Karpas-422 (cell line): ENCODE measurements around the gene UVSSA. TPM values are rescaled to one million over a fixed set of nuclear protein-coding genes. Genes with fewer than 3 reads are reported as not detected.
A peak's percentile ranks its signal among the peaks of the same experiment; 100 is the strongest.

Experiments
- DNase-seq: peaks from one replicate; pipeline ENCODE4 v3.0.0-alpha.2; 2015
- H2AFZ ChIP-seq: fragments of 200-600 bp; sonication (generic); 2 replicates; pipeline ENCODE4 v1.6.1; 2014; ENCODE audit warnings: antibody characterized with exemption, low read length, mixed read lengths
- H3K27ac ChIP-seq: fragments of 200-600 bp; sonication (generic); 2 replicates; pipeline ENCODE4 v1.5.1; 2014; ENCODE audit warnings: mild to moderate bottlenecking, low read length, moderate library complexity
- H3K27me3 ChIP-seq: fragments of 200-600 bp; sonication (generic); 2 replicates; pipeline ENCODE4 v1.6.1; 2014; ENCODE audit warnings: low read length, mixed read lengths
- H3K36me3 ChIP-seq: fragments of 200-600 bp; sonication (generic); 2 replicates; pipeline ENCODE4 v1.6.1; 2014; ENCODE audit warnings: low read length, mixed read lengths; ENCODE audit not compliant: insufficient read depth
- H3K4me1 ChIP-seq: fragments of 200-600 bp; sonication (generic); 2 replicates; pipeline ENCODE4 v1.6.1; 2014; ENCODE audit warnings: mild to moderate bottlenecking, low read length, mixed read lengths
- H3K4me2 ChIP-seq: fragments of 200-600 bp; sonication (generic); 2 replicates; pipeline ENCODE4 v1.6.1; 2014; ENCODE audit warnings: low read length, low read depth, mild to moderate bottlenecking; ENCODE audit not compliant: poor library complexity, severe bottlenecking
- H3K4me3 ChIP-seq: fragments of 200-600 bp; sonication (generic); 2 replicates; pipeline ENCODE4 v1.5.1; 2014; ENCODE audit warnings: mild to moderate bottlenecking, antibody characterized with exemption, low read length, mixed read lengths
- H3K79me2 ChIP-seq: fragments of 200-600 bp; sonication (generic); 2 replicates; pipeline ENCODE4 v1.6.1; 2014; ENCODE audit warnings: mild to moderate bottlenecking, low read length, mixed read lengths
- H3K9ac ChIP-seq: fragments of 200-600 bp; sonication (generic); 2 replicates; pipeline ENCODE4 v1.6.0; 2014; ENCODE audit warnings: low read length
- H3K9me2 ChIP-seq: fragments of 200-600 bp; sonication (generic), shearing (Covaris generic); replicated peaks from 2 replicates; pipeline ENCODE4 v1.6.0; 2014; ENCODE audit warnings: mild to moderate bottlenecking, low read length, moderate library complexity; ENCODE audit not compliant: insufficient read depth
- H3K9me3 ChIP-seq: fragments of 300-700, 200-600 bp; sonication (generic); 2 replicates; pipeline ENCODE4 v1.6.1; 2014; ENCODE audit warnings: low read length, mixed read lengths
- H4K20me1 ChIP-seq: fragments of 200-600 bp; sonication (generic); 2 replicates; pipeline ENCODE4 v1.6.1; 2014; ENCODE audit warnings: mild to moderate bottlenecking, antibody characterized with exemption, low read length, low read depth; ENCODE audit not compliant: insufficient read depth
- total RNA-seq: library from RNA; depleted of rRNA; stranded (reverse); fragments of >200 nt; shearing (Covaris generic); gene quantifications from 2 replicates; pipeline ENCODE4 v1.2.3, GENCODE V29; 2014; ENCODE audit warnings: low replicate concordance

Gene UVSSA
- total RNA-seq, 1 experiment from 2014 or later, result 12.4 TPM

DNA sequence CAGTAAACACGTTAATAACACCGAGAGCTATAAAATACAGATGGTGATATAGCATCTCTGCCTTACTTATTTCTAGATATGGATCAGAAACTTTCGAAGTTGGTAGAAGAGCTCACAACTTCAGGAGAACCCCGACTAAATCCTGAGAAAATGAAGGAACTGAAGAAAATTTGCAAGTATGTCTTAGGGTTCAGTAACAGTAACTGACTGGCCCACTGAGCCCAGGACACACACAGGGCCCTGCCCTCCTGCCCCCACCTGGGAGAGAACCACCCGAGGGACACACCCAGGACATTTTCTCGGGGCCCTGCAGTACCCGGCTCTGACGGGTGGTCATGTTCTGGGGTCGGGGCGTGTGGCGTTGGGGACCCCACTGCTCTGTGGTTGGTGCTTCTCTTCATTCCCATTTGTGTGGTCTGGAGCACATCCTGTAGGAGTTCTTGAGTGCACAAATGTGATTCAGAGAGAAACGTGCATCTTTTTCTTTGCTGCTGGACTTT, 1.1 kb downstream of the UVSSA start:
- H2AFZ ChIP-seq, result no peak overlapping the region

DNA sequence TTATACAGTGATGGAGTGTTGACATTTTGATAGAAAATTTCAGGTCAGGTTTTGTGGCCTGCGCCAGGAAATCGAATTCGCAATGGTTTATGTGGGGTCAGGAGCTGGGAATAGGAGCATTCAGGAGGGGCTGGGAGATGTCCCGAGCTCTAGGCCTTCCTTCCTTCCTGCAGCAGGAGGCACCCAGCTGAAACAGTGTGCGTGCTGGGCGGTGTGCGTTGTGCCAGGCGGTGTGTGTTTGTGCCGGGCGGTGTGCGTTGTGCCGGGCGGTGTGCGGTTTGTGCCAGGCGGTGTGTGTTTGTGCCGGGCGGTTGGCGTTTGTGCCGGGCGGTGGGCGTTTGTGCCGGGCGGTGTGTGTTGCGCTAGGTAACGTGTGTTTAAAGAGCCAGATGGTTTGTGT, 1.7 kb downstream of the UVSSA start:
- Histone ChIP-seq H3K4me2 (peak overlapping the region; percentile 76), H3K4me1 (peaks cover 31% of the 10 kb centered on the region), H3K9me3 (no peaks in the 10 kb centered on the region), H3K4me3 (peak overlapping the region; percentile 88; the same call in 1 of the 2 replicates), H3K9me2 (no peaks in the 10 kb centered on the region), H3K36me3 (no peaks in the 10 kb centered on the region), H3K27me3 (no peaks in the 10 kb centered on the region), H3K79me2 (peaks cover 42% of the 10 kb centered on the region), H3K9ac (peak overlapping the region; percentile 95), H4K20me1 (no peaks in the 10 kb centered on the region), H3K27ac (no peak overlapping the region), H2AFZ (no peak overlapping the region)
- no peak for DNase-seq

More for the DNA sequence above, 1.1 kb downstream of the UVSSA start:
- Histone ChIP-seq H3K9ac (peak overlapping the region; percentile 95), H3K9me3 (no peaks in the 10 kb centered on the region), H3K79me2 (peaks cover 42% of the 10 kb centered on the region), H3K27ac (peak overlapping the region; percentile 67; the same call in 1 of the 2 replicates), H3K4me3 (peak overlapping the region; percentile 88), H3K4me2 (peak overlapping the region; percentile 76), H3K4me1 (peaks cover 31% of the 10 kb centered on the region), H3K27me3 (no peaks in the 10 kb centered on the region), H4K20me1 (no peaks in the 10 kb centered on the region), H3K36me3 (no peaks in the 10 kb centered on the region), H3K9me2 (no peaks in the 10 kb centered on the region)
- no peak for DNase-seq

DNA sequence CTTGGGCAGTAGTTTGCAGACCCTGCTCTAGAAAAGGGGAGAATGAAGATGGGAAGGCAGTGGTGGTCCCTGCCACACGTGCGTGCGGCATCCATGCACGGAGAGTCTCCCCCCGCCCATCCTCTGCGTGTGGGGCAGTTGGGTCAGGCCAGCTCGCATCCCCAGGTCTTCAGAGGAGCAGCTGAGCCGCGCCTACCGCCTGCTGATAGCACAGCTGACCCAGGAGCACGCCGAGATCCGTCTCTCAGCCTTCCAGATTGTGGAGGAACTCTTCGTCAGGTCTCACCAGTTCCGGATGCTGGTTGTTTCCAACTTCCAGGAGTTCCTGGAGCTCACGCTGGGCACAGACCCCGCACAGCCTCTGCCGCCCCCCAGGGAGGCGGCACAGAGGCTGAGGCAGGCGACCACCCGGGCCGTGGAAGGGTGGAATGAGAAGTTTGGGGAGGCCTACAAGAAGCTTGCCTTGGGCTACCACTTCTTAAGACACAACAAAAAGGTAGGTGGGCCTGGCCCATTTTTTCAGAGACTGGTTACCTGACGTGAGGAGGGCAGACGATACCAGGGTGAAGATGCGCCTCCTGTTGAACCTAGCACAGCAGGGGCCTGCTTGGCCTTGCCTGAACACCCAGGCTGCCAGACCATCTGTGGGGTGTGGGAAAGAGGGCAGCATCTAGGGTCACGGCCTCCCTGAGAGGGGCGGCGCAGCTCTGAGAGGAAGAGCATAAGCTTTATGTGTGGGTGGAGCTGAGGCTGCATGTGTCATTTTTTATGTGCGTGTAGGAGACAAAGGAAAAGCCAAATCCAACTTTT, 2.6 kb downstream of the UVSSA start:
- Histone ChIP-seq H3K4me1 (peaks cover 30% of the 10 kb centered on the region), H3K36me3 (no peaks in the 10 kb centered on the region), H3K79me2 (peaks cover 40% of the 10 kb centered on the region), H3K4me3 (no peak overlapping the region), H3K27ac (no peak overlapping the region), H3K9ac (peak overlapping the region; percentile 7; the same call in 1 of the 2 replicates), H3K27me3 (no peaks in the 10 kb centered on the region), H3K4me2 (no peak overlapping the region), H4K20me1 (no peaks in the 10 kb centered on the region), H2AFZ (no peak overlapping the region), H3K9me3 (no peaks in the 10 kb centered on the region), H3K9me2 (no peaks in the 10 kb centered on the region)
- DNase-seq, result no peak

DNA sequence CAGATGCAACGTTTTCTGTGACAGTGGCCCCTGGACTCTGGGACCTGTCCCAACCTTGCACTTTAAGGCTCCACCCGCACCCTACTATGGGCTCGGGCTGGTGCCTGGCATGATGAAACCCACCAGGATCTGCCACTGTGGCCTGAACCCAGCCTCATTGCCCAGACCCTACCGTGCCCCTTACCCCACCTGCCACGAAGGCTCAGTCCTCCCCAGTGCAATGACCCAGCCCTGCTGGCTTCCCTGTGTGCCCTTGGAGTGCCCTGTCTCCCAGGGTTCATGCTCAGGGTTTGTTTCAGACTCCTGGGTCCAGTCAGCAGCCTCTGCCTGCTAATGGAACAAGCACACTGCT, 3.1 kb downstream of the UVSSA start:
- Histone ChIP-seq H3K9me2 (no peaks in the 10 kb centered on the region), H3K27me3 (no peaks in the 10 kb centered on the region), H3K36me3 (no peaks in the 10 kb centered on the region), H3K4me3 (no peak overlapping the region), H3K79me2 (peaks cover 35% of the 10 kb centered on the region), H2AFZ (no peak overlapping the region), H3K9ac (no peak overlapping the region), H4K20me1 (no peaks in the 10 kb centered on the region), H3K27ac (no peak overlapping the region), H3K4me2 (no peak overlapping the region), H3K9me3 (no peaks in the 10 kb centered on the region), H3K4me1 (peaks cover 24% of the 10 kb centered on the region)
- DNase-seq, result no peak

DNA sequence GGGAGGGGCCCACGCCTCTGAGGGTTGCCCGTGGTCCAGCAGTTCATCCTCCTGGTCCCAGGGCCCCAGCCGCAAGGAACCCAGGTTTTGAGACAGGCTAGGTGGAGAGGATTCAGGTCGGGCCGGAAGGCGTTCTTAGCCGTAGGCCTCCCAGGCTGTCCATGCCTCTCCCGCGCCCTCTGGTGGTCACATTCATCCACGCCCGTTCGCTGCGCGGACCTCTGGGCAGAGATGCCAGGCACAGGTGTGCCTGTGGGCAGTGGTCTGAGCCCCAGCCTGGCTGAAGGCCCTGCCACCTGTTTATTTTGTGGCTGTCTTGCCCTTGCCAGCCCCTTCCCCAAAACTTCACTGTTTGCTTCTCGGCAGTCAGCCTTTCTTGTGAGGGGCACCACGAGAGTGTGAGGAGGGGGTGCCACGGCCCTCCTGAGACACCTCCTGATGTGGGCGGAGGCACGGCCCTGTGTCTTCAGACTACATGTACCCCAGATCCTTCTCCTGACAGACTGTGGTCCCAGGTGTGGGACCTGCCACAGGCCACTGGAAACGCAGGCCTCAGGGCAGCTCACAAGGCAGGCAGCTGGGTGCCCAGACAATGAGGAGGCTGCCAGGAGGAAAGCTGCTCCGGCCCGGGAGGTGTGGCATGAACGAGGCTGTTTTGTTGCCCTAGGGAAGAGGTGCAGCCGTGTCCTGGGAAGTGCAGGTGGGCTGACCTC, 5.0 kb downstream of the UVSSA start:
- peak overlapping the region; percentile 27; the same call in 1 of the 2 replicates for H3K9ac ChIP-seq
- no peaks in the 10 kb centered on the region for H3K36me3 ChIP-seq
- DNase-seq, result peak; percentile 94
- no peak overlapping the region for H3K4me2 ChIP-seq
- H4K20me1 ChIP-seq, result no peaks in the 10 kb centered on the region
- peaks cover 24% of the 10 kb centered on the region for H3K79me2 ChIP-seq
- H3K4me1 ChIP-seq, result peaks cover 17% of the 10 kb centered on the region
- H3K27ac ChIP-seq, result no peak overlapping the region
- no peaks in the 10 kb centered on the region for H3K27me3 ChIP-seq
- no peak overlapping the region; the same call in 1 of the 2 replicates for H2AFZ ChIP-seq
- H3K4me3 ChIP-seq, result no peak overlapping the region
- no peaks in the 10 kb centered on the region for H3K9me2 ChIP-seq
- no peaks in the 10 kb centered on the region for H3K9me3 ChIP-seq

DNA sequence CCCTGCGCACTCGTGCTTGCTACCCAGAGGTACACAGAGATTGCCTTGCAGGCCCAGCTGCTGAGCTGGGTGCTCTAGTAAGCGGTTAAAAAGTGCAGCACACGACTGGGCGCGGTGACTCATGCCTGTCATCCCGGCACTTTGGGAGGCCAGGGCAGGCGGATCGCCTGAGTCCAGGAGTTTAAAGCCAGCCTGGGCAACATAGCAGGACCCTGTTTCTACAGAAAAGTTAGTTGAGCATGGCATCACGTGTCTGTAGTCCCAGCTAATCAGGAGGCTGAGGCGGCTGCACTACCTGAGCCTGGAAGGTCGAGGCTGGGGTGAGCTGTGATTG, 5.5 kb downstream of the UVSSA start:
- H4K20me1 ChIP-seq, result no peaks in the 10 kb centered on the region
- H3K9me2 ChIP-seq, result no peaks in the 10 kb centered on the region
- peaks cover 17% of the 10 kb centered on the region for H3K4me1 ChIP-seq
- H3K27me3 ChIP-seq, result no peaks in the 10 kb centered on the region
- H3K4me3 ChIP-seq, result no peak overlapping the region
- H3K9ac ChIP-seq, result no peak overlapping the region
- no peak overlapping the region for H3K27ac ChIP-seq
- peaks cover 22% of the 10 kb centered on the region for H3K79me2 ChIP-seq
- no peak overlapping the region for H2AFZ ChIP-seq
- no peak for DNase-seq
- no peaks in the 10 kb centered on the region for H3K36me3 ChIP-seq
- H3K9me3 ChIP-seq, result no peaks in the 10 kb centered on the region
- H3K4me2 ChIP-seq, result no peak overlapping the region

DNA sequence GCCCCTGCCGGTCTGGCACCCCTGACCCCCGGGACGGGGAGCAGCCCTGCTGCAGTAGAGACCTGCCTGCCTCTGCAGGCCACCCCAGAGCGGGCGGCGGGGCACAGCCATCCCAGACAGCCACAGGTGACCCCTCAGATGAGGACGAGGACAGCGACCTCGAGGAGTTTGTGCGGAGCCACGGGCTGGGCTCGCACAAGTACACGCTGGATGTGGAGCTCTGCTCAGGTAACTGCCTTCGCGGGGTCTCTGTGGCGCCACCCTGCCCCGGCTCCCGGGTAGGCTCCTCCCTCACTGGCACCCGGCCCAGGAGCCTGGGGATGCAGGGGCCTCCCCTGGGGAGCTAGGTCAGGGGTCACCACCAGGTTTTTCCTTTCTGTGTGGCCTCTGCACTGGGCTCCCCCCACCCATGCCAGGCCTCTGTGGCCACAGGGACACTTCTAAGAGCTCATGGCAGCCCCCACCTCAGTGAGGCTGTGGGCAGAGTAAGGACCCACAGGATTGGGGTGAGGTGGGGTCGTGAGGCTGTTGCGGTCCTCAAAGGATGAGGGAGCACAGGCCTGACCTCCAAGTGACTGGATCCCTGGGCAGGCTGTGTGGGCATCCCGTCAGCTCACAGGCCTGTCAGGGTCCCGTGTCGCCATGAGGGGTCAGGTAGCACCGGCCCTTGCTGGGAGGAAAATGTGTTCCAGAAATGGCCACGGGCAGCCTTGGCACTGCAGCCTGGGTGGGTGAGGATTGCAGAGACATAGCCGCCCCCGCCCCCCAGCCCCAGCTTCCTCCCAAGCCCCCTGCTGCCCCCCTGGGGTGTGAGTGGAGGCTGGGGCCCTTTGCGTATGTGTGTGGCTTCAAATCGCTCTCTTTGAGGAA, 6.4 kb downstream of the UVSSA start:
- Histone ChIP-seq H4K20me1 (no peaks in the 10 kb centered on the region), H3K36me3 (no peaks in the 10 kb centered on the region), H2AFZ (no peak overlapping the region), H3K79me2 (peaks cover 13% of the 10 kb centered on the region), H3K4me3 (no peak overlapping the region), H3K9me3 (no peaks in the 10 kb centered on the region), H3K4me1 (peaks cover 9% of the 10 kb centered on the region), H3K27ac (no peak overlapping the region), H3K27me3 (no peaks in the 10 kb centered on the region), H3K4me2 (no peak overlapping the region), H3K9me2 (no peaks in the 10 kb centered on the region), H3K9ac (no peak overlapping the region)
- DNase-seq, result no peak
